ENCODE results near the gene MUC20.
"Not testable (repeated sequence)": the region's sequence is repeated elsewhere in the genome, so short reads cannot be mapped to it uniquely, and the experiment has no call there.

MUC20 gene

GRCh38 chr3:195770841-195771645 lies 50.3 kb downstream of the MUC20 start:
- not testable (repeated sequence) for H3K27me3 ChIP-seq (replicated peaks; ENCODE audit: control insufficient read depth, insufficient read depth, low read length, poor library complexity, severe bottlenecking); DNase-seq; H3K36me3 ChIP-seq (ENCODE audit: control insufficient read depth, insufficient read depth, low read length); H3K27ac ChIP-seq (ENCODE audit: insufficient read depth, low read length, poor library complexity, severe bottlenecking); H3K4me1 ChIP-seq (ENCODE audit: control insufficient read depth, insufficient read depth, low read length, poor library complexity, severe bottlenecking); H3K4me3 ChIP-seq (ENCODE audit: insufficient read depth, low read depth, low read length, poor library complexity, severe bottlenecking); H3K9me3 ChIP-seq (ENCODE audit: control insufficient read depth, low read length)

GRCh38 chr3:195771646-195772300 lies 51.0 kb downstream of the MUC20 start:
- Histone ChIP-seq H3K4me1 (ENCODE audit: control insufficient read depth, insufficient read depth, low read length, poor library complexity, severe bottlenecking) (no peaks in the 10 kb centered on the region), H3K4me3 (ENCODE audit: insufficient read depth, low read depth, low read length, poor library complexity, severe bottlenecking) (no peak overlapping the region), H3K36me3 (ENCODE audit: control insufficient read depth, insufficient read depth, low read length) (no peaks in the 10 kb centered on the region), H3K9me3 (ENCODE audit: control insufficient read depth, low read length) (no peaks in the 10 kb centered on the region), H3K27ac (ENCODE audit: insufficient read depth, low read length, poor library complexity, severe bottlenecking) (no peak overlapping the region), H3K27me3 (replicated peaks; ENCODE audit: control insufficient read depth, insufficient read depth, low read length, poor library complexity, severe bottlenecking) (no peaks in the 10 kb centered on the region)
- no peak for DNase-seq

- no peaks in the 10 kb centered on the region for H3K27me3 ChIP-seq (replicated peaks; ENCODE audit: control insufficient read depth, insufficient read depth, low read length, poor library complexity, severe bottlenecking)
- no peaks in the 10 kb centered on the region for H3K4me1 ChIP-seq (ENCODE audit: control insufficient read depth, insufficient read depth, low read length, poor library complexity, severe bottlenecking)
- no peak for DNase-seq
- no peak overlapping the region for H3K27ac ChIP-seq (ENCODE audit: insufficient read depth, low read length, poor library complexity, severe bottlenecking)
- no peaks in the 10 kb centered on the region for H3K36me3 ChIP-seq (ENCODE audit: control insufficient read depth, insufficient read depth, low read length)
- no peaks in the 10 kb centered on the region for H3K9me3 ChIP-seq (ENCODE audit: control insufficient read depth, low read length)
- H3K4me3 ChIP-seq (ENCODE audit: insufficient read depth, low read depth, low read length, poor library complexity, severe bottlenecking), result no peak overlapping the region
These were observed 53.3 kb downstream of the MUC20 start for GRCh38 chr3:195773956-195774537.

GRCh38 chr3:195774917-195775316 lies 54.1 kb downstream of the MUC20 start:
- no peak for DNase-seq
- Histone ChIP-seq H3K9me3 (ENCODE audit: control insufficient read depth, low read length) (no peaks in the 10 kb centered on the region), H3K27me3 (replicated peaks; ENCODE audit: control insufficient read depth, insufficient read depth, low read length, poor library complexity, severe bottlenecking) (no peaks in the 10 kb centered on the region), H3K4me3 (ENCODE audit: insufficient read depth, low read depth, low read length, poor library complexity, severe bottlenecking) (no peak overlapping the region), H3K36me3 (ENCODE audit: control insufficient read depth, insufficient read depth, low read length) (no peaks in the 10 kb centered on the region), H3K27ac (ENCODE audit: insufficient read depth, low read length, poor library complexity, severe bottlenecking) (no peak overlapping the region), H3K4me1 (ENCODE audit: control insufficient read depth, insufficient read depth, low read length, poor library complexity, severe bottlenecking) (no peaks in the 10 kb centered on the region)

GRCh38 chr3:195777975-195778374 lies 57.2 kb downstream of the MUC20 start:
- Histone ChIP-seq H3K4me1 (ENCODE audit: control insufficient read depth, insufficient read depth, low read length, poor library complexity, severe bottlenecking) (no peaks in the 10 kb centered on the region), H3K9me3 (ENCODE audit: control insufficient read depth, low read length) (no peaks in the 10 kb centered on the region), H3K27ac (ENCODE audit: insufficient read depth, low read length, poor library complexity, severe bottlenecking) (no peak overlapping the region), H3K4me3 (ENCODE audit: insufficient read depth, low read depth, low read length, poor library complexity, severe bottlenecking) (no peak overlapping the region), H3K36me3 (ENCODE audit: control insufficient read depth, insufficient read depth, low read length) (no peaks in the 10 kb centered on the region), H3K27me3 (replicated peaks; ENCODE audit: control insufficient read depth, insufficient read depth, low read length, poor library complexity, severe bottlenecking) (no peaks in the 10 kb centered on the region)
- DNase-seq, result no peak

GRCh38 chr3:195781236-195781635 lies 60.5 kb downstream of the MUC20 start:
- not testable (repeated sequence) for H3K4me3 ChIP-seq (ENCODE audit: insufficient read depth, low read depth, low read length, poor library complexity, severe bottlenecking); DNase-seq; H3K4me1 ChIP-seq (ENCODE audit: control insufficient read depth, insufficient read depth, low read length, poor library complexity, severe bottlenecking); H3K9me3 ChIP-seq (ENCODE audit: control insufficient read depth, low read length); H3K27ac ChIP-seq (ENCODE audit: insufficient read depth, low read length, poor library complexity, severe bottlenecking); H3K36me3 ChIP-seq (ENCODE audit: control insufficient read depth, insufficient read depth, low read length); H3K27me3 ChIP-seq (replicated peaks; ENCODE audit: control insufficient read depth, insufficient read depth, low read length, poor library complexity, severe bottlenecking)
